IPS DF 19.7 (cell line): ENCODE measurements around the gene THBD.

Source experiments
- DNase-seq: peaks from one replicate; pipeline ENCODE4 v3.0.0-alpha.2; 2013; ENCODE audit warnings: low read depth, low spot score

The THBD gene

GRCh38 chr20:23084845-23085365 lies 35.4 kb upstream of the THBD start:
- no peak for DNase-seq

GRCh38 chr20:23084282-23084844 lies 34.9 kb upstream of the THBD start:
- no peak for DNase-seq

GRCh38 chr20:23083553-23084220 lies 34.2 kb upstream of the THBD start:
- no peak for DNase-seq

GRCh38 chr20:23082846-23083552 lies 33.5 kb upstream of the THBD start:
- DNase-seq: no peak

GRCh38 chr20:23081263-23081819 lies 31.9 kb upstream of the THBD start:
- DNase-seq: no peak

GRCh38 chr20:23080521-23080920 lies 31.0 kb upstream of the THBD start:
- DNase-seq: no peak

- no peak for DNase-seq
Observed at GRCh38 chr20:23079926-23080325, 30.5 kb upstream of the THBD start.

GRCh38 chr20:23079016-23079351 lies 29.5 kb upstream of the THBD start:
- no peak for DNase-seq

- no peak for DNase-seq
Observed at GRCh38 chr20:23078351-23079015, 29.0 kb upstream of the THBD start.

GRCh38 chr20:23077277-23077676 lies 27.8 kb upstream of the THBD start:
- DNase-seq: no peak

- no peak for DNase-seq
Observed at GRCh38 chr20:23074052-23074451, 24.6 kb upstream of the THBD start.

GRCh38 chr20:23072892-23073586 lies 23.6 kb upstream of the THBD start:
- DNase-seq: no peak

- no peak for DNase-seq
Observed at GRCh38 chr20:23071996-23072395, 22.5 kb upstream of the THBD start.

- no peak for DNase-seq
Observed at GRCh38 chr20:23071398-23071797, 21.9 kb upstream of the THBD start.

- no peak for DNase-seq
Observed at GRCh38 chr20:23069108-23069507, 19.6 kb upstream of the THBD start.

- no peak for DNase-seq
Observed at GRCh38 chr20:23068283-23068682, 18.8 kb upstream of the THBD start.

- no peak for DNase-seq
Observed at GRCh38 chr20:23066772-23067171, 17.3 kb upstream of the THBD start.

- no peak for DNase-seq
Observed at GRCh38 chr20:23065266-23066201, 16.1 kb upstream of the THBD start.

- DNase-seq: no peak
Observed at GRCh38 chr20:23063581-23063980, 14.1 kb upstream of the THBD start.

GRCh38 chr20:23063168-23063567 lies 13.7 kb upstream of the THBD start:
- no peak for DNase-seq
